ENCODE results near the gene DHFR2. TPM values are rescaled to one million over a fixed set of nuclear protein-coding genes. Genes with fewer than 3 reads are reported as not detected.
A peak's percentile ranks its signal among the peaks of the same experiment; 100 is the strongest.

DHFR2 gene
- total and polyA plus RNA-seq, 9 of the 15 experiments (the other 6 are each of a cell fraction or from before 2014, with no cell fraction given): 0.64 to 1.7 (median 1.4) TPM

DNA sequence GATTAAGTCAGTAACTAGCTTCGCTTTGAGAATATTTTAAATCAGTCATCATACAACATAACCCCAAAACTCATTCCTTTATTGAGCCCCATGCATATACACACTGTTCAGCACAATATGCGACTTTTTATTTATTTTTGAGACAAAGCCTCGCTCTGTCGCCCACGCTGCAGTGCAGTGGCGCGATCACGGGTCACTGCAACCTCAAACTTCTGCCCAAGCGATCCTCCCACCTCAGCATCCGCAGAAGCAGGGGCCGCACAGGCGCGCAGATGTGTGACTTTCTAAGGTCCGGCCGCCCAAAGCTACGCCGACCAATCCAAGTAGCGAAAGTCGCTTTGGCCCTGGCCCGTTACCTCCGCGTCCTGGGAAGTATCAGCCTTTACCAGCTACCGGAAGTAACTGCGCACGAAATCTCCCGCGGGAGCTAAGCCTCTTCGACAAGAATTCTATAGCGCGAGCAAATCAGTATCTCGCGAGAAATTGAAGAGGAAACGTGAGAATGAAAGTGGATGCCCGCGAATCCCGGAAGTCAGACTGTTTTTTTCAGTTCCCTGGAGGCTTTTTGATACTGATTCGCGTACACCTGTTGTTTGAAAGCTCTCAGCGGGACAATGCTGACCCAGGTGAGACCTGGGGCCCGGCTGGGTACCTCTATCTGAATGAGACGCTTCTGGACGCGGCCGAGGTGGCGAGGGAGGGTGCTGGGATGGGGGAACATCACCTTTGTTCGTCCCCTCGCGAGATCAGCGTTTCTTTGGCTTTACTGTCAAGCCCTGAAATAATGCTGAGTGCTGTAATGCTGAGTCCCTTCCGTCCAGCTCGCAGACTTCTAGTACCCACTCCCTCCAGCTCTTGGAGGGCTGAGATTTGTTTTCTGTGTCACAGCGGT is at the start of gene DHFR2, which contains the start of gene NSUN3 (continued):
- TF ChIP-seq, protein P1, sequence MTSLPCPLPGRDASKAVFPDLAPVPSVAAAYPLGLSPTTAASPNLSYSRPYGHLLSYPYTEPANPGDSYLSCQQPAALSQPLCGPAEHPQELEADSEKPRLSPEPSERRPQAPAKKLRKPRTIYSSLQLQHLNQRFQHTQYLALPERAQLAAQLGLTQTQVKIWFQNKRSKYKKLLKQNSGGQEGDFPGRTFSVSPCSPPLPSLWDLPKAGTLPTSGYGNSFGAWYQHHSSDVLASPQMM (CRISPR knock-in tag; IDR thresholded peaks at IDR 0.05): no peak
- TF ChIP-seq NFIC (IDR thresholded peaks at IDR 0.05) (no peak), RB1 (IDR thresholded peaks at IDR 0.05; ENCODE audit: low read depth) (0 out of 2 replicates have a peak, but pooled peaks have one; percentile 22), RFX5 (IDR thresholded peaks at IDR 0.05; ENCODE audit: low read depth, low read length) (no peak), ZNF146 (CRISPR knock-in tag; IDR thresholded peaks at IDR 0.05; ENCODE audit: unreplicated experiment) (no peak), PHB2 (IDR thresholded peaks at IDR 0.05; ENCODE audit: low read depth) (no peak), HNRNPK (IDR thresholded peaks at IDR 0.05; ENCODE audit: low read depth, low read length, poor library complexity, severe bottlenecking) (no peak), RAD51 (IDR thresholded peaks at IDR 0.05; ENCODE audit: borderline replicate concordance, low read depth) (no peak), BMI1 (IDR thresholded peaks at IDR 0.05; ENCODE audit: low read length) (no peak), HOXB6 (CRISPR knock-in tag; IDR thresholded peaks at IDR 0.05; ENCODE audit: borderline replicate concordance) (no peak), FOXA3 (CRISPR knock-in tag; conservative IDR thresholded peaks at IDR 0.05 in 1 of 2, IDR thresholded peaks at IDR 0.05 in 1 of 2) (no peak), HDGF (IDR thresholded peaks at IDR 0.05) (no peak), CHD2 (IDR thresholded peaks at IDR 0.05; ENCODE audit: low read depth, low read length) (peak; percentile 97), ZNF239 (CRISPR knock-in tag; IDR thresholded peaks at IDR 0.05) (no peak), ILF3 (IDR thresholded peaks at IDR 0.05; ENCODE audit: borderline replicate concordance) (no peak), ZNF436 (CRISPR knock-in tag; IDR thresholded peaks at IDR 0.05) (no peak), DPF2 (IDR thresholded peaks at IDR 0.05) (0 out of 2 replicates have a peak, but pooled peaks have one; percentile 27), ELF2 (CRISPR knock-in tag; IDR thresholded peaks at IDR 0.05) (peak; percentile 89), ZNF780A (CRISPR knock-in tag; IDR thresholded peaks at IDR 0.05) (no peak), STAT5A (IDR thresholded peaks at IDR 0.05; ENCODE audit: borderline replicate concordance, low read length) (no peak), ZBTB8A (IDR thresholded peaks at IDR 0.05; ENCODE audit: partially characterized antibody) (no peak), CBX8 (IDR thresholded peaks at IDR 0.05; ENCODE audit: borderline replicate concordance, extremely low read depth, low read depth, low read length, poor library complexity, severe bottlenecking) (no peak), GATAD2B (IDR thresholded peaks at IDR 0.05; ENCODE audit: borderline replicate concordance) (no peak)
- TF ChIP-seq, protein P2, sequence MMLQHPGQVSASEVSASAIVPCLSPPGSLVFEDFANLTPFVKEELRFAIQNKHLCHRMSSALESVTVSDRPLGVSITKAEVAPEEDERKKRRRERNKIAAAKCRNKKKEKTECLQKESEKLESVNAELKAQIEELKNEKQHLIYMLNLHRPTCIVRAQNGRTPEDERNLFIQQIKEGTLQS (IDR thresholded peaks at IDR 0.05): no peak
- TF ChIP-seq, protein P2 (CRISPR knock-in tag; conservative IDR thresholded peaks at IDR 0.05): no peak

Measured in K562 (cell line).